SK-N-MC (cell line): ENCODE measurements around the gene BCAS3.

Experiments
- DNase-seq: peaks from one replicate; pipeline ENCODE4 v3.0.0-alpha.2; 2011; ENCODE audit warnings: low read depth, low spot score
- H3K27ac ChIP-seq: fragments of 200-600 bp; sonication (generic); 2 replicates; pipeline ENCODE4 v1.5.1; 2016; ENCODE audit warnings: mixed run types
- H3K36me3 ChIP-seq: fragments of 200-600 bp; sonication (generic); 2 replicates; pipeline ENCODE4 v1.6.1; 2017; ENCODE audit warnings: antibody characterized with exemption, low read length, mixed read lengths; ENCODE audit not compliant: insufficient read depth
- H3K4me3 ChIP-seq: fragments of 200-600 bp; sonication (generic); 2 replicates; pipeline ENCODE4 v1.5.1; 2016
- H3K9ac ChIP-seq: fragments of 200-600 bp; sonication (generic); 2 replicates; pipeline ENCODE4 v1.8.0; 2017; ENCODE audit warnings: mixed run types, mixed read lengths; ENCODE audit not compliant: insufficient read length
- H3K9me3 ChIP-seq: fragments of 200-600 bp; sonication (generic); 2 replicates; pipeline ENCODE4 v1.6.1; 2017; ENCODE audit warnings: low read depth, mild to moderate bottlenecking, antibody characterized with exemption, low read length, moderate library complexity, mixed read lengths
- EZH2 ChIP-seq: fragments of 200-600 bp; sonication (generic); IDR thresholded peaks from one replicate; pipeline ENCODE4 v1.6.1; 2017; ENCODE audit warnings: antibody characterized with exemption
- FOXP2 ChIP-seq: optimal IDR thresholded peaks from 2 replicates; pipeline ENCODE3; 2011; ENCODE audit warnings: mild to moderate bottlenecking, moderate library complexity; ENCODE audit not compliant: insufficient read depth; ENCODE audit errors: extremely low read length, control extremely low read depth
- POLR2AphosphoS5 ChIP-seq: IDR thresholded peaks from 2 replicates; pipeline ENCODE4 v1.6.1; 2012; ENCODE audit warnings: mild to moderate bottlenecking, low read depth, low read length, borderline replicate concordance

BCAS3 gene

DNA sequence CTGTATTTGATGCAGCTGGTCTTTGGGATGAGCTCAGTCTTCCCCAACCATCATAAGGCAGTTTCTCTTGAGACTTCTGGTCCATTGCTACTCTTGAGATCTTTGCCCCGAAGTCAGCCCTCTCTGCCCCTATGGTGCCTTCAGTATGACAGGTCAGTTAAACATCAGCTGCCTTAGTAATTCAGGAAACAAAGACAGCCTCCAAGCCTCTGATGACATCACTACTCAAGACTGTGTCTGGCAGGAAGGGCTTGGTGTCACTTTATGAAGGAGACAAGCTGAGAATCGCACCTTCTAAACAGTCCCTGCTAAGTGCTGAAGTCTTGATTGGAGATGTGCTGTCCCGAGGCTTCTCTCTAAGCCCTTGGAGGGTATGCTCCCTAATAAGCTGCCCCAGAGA lies 617.1 kb downstream of the BCAS3 start:
- DNase-seq, result no peak
- TF ChIP-seq EZH2 (no peak), POLR2AphosphoS5 (no peak), FOXP2 (no peak)
- Histone ChIP-seq H3K4me3 (no peak overlapping the region), H3K9me3 (no peaks in the 10 kb centered on the region), H3K27ac (no peak overlapping the region), H3K9ac (no peak overlapping the region), H3K36me3 (no peaks in the 10 kb centered on the region)

DNA sequence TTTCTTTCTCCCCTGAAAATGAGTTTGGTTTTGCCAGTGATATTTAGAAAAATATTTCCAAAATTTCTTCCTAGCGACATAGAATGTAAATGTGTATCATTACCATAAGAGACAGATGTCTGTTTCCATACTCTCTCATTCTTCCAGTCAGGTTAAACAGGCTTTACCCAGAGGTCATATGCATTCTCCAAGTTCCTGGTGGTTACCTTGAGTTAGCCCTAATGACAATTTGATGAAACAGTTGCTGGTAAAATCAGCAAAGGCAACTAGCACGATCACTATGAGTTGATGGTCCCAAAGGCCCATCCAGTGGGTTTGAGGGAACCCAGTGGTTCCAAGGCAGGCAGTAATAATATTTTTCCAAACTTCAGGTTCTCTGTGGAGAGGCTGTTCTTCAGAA lies 618.4 kb downstream of the BCAS3 start:
- H3K4me3 ChIP-seq, result no peak overlapping the region
- no peak overlapping the region for H3K9ac ChIP-seq
- no peak for DNase-seq
- H3K9me3 ChIP-seq, result no peaks in the 10 kb centered on the region
- no peaks in the 10 kb centered on the region for H3K36me3 ChIP-seq
- no peak overlapping the region for H3K27ac ChIP-seq
- TF ChIP-seq POLR2AphosphoS5, result no peak
- TF ChIP-seq FOXP2, result no peak
- no peak for TF ChIP-seq EZH2

DNA sequence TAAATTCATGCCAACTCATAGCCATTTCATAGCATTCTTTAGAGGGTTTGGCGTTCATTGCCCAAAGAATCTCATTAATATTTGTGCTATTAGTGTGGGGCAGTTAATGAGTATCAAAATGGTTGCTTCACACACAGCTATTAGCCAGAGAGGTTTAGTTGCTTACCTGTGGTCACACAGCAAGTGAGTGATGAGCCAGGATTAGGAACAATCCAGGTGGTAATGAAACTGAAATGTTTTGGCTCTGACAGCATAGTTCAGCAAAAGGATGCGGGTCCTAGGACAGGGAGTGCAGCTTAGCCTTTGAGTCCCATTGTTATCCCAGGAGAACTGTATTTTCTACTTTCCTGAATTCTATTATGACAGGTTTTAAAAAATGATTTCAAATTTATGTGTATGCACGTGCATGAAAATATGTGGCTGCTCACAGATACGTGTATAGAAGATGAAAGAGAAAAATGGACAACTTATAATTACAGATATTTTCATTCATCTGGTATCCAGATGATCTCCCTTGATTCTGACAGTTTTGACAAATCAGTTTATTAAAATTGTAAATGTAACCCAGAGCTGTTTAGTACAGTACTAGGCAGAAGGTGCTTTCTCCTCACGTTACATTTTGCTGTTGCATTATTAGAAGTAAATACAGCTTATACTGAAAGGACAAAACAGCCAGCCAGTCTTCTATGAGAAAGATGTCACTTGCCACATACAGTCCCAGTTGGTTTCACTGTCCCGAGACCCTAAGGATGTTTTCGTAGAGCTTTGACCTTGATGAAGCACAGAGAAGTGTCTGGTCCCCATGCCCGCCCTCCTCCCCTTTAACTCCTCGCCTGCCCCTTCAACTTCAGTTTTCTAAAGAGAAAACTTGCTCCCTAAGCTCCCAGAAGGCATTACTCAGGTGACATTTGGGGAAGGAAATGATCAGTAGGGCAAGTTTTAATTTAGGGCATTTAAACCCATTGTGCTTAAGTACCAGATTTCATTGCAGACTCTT lies 622.2 kb downstream of the BCAS3 start:
- Histone ChIP-seq H3K27ac (no peak overlapping the region), H3K36me3 (no peaks in the 10 kb centered on the region), H3K9me3 (no peaks in the 10 kb centered on the region), H3K4me3 (no peak overlapping the region), H3K9ac (no peak overlapping the region)
- DNase-seq, result no peak
- TF ChIP-seq POLR2AphosphoS5, result no peak
- no peak for TF ChIP-seq FOXP2
- no peak for TF ChIP-seq EZH2

DNA sequence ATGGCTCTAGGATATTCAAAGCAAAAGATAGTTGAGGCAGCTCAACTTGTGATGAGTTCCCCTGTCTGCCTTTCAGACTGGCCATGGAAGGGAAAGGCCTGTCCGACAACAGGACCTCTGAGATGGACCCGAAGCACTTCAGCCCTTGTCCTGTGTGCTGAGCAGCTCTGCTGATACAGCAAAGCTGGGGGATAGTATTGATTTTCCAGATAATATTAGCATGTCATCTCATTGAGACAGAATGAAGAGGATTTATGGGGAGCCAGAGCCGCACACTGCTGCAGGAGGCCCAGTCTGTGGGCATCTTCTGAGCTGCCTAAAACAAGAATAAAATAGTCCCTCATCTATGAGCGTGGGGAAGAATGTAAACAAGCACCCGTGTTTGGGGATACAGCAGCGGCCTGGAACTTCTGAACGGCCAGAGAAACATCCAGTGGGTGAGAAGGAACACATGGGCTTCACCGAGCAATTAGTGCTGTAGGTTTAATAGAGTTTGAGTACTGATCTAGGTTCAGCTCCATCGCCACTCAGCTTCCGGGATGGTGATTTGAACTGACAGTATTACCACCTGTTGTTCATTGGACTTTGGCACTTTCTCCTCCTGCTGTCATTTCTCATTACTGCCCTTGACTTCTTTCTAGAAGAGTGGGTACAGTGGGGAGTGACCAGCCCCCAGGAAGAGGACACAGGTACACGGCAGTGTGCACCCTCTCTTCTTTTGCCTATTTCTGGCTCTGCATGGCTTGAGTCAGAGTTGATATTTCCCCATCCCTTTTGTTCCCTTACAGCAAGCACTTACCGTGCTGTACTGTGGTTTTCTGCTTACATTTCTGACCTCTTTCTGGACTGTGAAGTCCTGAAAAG lies 625.5 kb downstream of the BCAS3 start:
- Histone ChIP-seq H3K36me3 (no peaks in the 10 kb centered on the region), H3K9ac (no peak overlapping the region), H3K27ac (no peak overlapping the region), H3K9me3 (no peaks in the 10 kb centered on the region), H3K4me3 (no peak overlapping the region)
- TF ChIP-seq POLR2AphosphoS5, result no peak
- TF ChIP-seq FOXP2, result no peak
- TF ChIP-seq EZH2, result no peak
- no peak for DNase-seq

DNA sequence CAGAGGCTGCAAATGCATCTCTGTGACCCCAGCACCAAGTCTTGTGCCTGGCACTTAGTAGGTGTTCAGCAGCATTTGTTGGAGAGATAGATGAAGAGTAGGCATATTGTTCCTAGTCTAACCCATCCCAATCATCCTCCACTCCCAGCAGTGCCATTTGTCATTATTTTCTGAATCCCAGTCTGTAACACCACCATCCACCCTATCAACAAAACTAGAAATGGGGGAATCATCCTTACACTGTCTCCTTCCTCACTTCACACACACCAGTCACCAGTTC lies 626.1 kb downstream of the BCAS3 start:
- Histone ChIP-seq H3K4me3 (no peak overlapping the region), H3K9me3 (no peaks in the 10 kb centered on the region), H3K9ac (no peak overlapping the region), H3K36me3 (no peaks in the 10 kb centered on the region), H3K27ac (no peak overlapping the region)
- DNase-seq, result no peak
- no peak for TF ChIP-seq FOXP2
- TF ChIP-seq POLR2AphosphoS5, result no peak
- no peak for TF ChIP-seq EZH2

DNA sequence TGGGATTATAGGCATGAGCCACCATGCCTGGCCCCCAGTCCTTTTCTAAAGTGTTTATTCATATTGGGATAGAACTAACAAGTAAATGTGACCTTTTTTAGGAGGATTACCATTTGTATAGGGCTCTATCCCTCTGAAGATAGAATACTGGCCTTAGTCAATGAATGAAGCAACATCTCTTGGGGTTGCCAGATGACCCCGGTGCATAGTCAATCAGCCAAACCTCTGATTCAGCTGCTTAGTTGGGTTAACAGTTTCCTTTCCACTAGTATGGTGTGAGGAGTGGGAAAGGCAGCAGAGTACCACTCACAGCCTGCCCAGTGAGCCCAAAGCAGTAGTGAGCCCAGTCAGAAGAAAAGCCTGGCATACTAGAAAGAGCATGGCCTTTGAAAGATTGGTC lies 627.4 kb downstream of the BCAS3 start:
- H3K4me3 ChIP-seq, result no peak overlapping the region
- TF ChIP-seq FOXP2 (no peak), POLR2AphosphoS5 (no peak), EZH2 (no peak)
- H3K27ac ChIP-seq, result no peak overlapping the region
- H3K9me3 ChIP-seq, result no peaks in the 10 kb centered on the region
- DNase-seq, result no peak
- H3K36me3 ChIP-seq, result no peaks in the 10 kb centered on the region
- no peak overlapping the region for H3K9ac ChIP-seq

DNA sequence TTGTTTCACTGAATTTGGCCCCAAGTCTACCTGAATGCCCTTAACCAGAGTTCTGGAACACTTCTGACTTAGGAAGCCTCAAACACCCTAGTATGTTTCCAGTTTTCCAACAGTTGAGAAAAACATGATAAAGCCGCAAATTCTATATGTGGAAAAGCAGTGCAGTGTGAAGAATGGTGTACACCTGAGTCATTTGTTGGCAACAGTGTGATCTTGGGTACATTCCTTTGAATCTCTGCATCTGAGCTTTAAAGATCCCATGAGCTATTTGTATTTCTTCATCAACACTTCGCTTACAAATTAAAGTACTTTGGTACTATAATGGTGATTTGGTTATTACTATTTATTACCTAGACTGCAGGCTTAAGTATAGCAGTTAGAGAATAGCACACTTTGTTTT lies 628.4 kb downstream of the BCAS3 start:
- Histone ChIP-seq H3K4me3 (no peak overlapping the region), H3K36me3 (no peaks in the 10 kb centered on the region), H3K27ac (no peak overlapping the region), H3K9me3 (no peaks in the 10 kb centered on the region), H3K9ac (no peak overlapping the region)
- no peak for TF ChIP-seq POLR2AphosphoS5
- TF ChIP-seq EZH2, result no peak
- TF ChIP-seq FOXP2, result no peak
- no peak for DNase-seq

DNA sequence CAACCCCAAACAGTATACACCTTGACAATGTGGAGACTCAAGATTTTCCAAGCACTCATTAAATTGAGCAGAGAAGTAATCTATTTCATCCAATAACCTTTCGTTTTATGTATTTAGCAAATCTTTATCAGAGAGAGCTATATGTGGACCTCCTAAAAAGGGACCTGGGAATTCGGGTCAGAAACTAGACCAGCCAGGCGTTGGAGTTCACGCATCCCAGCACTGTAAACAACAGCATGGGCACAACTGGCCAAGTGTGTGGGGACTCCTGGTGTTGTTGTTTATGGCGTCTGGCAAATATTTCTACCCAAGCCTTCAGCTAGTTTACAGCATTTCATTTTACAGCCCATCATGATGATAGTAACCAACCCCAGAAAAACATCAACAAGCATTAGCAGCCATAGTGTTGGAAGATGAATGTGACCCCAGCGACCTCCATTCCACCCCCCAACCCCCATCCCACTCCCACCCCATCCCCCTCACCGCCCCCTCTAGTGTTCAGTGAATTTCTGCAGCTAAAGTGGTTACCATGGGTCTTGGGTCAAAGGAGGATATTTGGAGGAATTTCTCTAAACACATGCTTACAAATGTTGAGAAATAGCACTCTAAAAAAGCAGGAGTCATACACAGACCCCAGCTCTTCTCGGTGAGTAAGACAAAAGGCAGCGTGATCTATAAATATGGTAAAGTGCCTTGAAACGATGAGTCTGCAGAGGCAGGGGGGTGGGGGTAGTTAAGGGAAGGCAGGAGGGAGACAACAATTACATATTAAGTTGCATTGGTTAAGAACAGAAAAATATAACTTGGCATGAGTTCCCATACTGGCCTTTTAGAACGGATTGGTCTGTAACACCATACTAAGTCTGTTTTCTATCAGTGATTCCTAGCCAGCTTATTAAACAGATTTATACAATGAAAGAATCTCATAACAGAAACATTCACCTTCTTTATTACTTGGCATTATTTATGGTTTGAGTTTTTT lies 630.5 kb downstream of the BCAS3 start:
- DNase-seq, result no peak
- TF ChIP-seq EZH2, result no peak

More for the DNA sequence above, 630.5 kb downstream of the BCAS3 start:
- no peak overlapping the region for H3K4me3 ChIP-seq
- H3K27ac ChIP-seq, result no peak overlapping the region
- no peak overlapping the region for H3K9ac ChIP-seq
- no peaks in the 10 kb centered on the region for H3K9me3 ChIP-seq
- H3K36me3 ChIP-seq, result no peaks in the 10 kb centered on the region
